Adrenal gland (tissue), 12 donors: ENCODE measurements around the gene TGFBR3. TPM values are rescaled to one million over a fixed set of nuclear protein-coding genes. Genes with fewer than 3 reads are reported as not detected.

Source experiments
- DNase-seq, 7 donors: peaks; one replicate each; pipeline ENCODE4 v3.0.0-alpha.2; 2019 to 2020
- H3K27ac ChIP-seq, 5 donors: fragments of 200-600 bp; sonication (generic) in 4 of 5; 1 replicate in 3 of 5; 2 replicates in 2 of 5; pipeline versions ENCODE4 v1.5.1 to v1.8.0; 2016 to 2020; ENCODE audit warnings: mild to moderate bottlenecking in 1 of 5
- H3K27me3 ChIP-seq: fragments of 200-600 bp; 2 replicates; pipeline ENCODE4 v1.8.0; 2021
- H3K36me3 ChIP-seq, 2 donors: fragments of 200-600 bp; replicated peaks in 1 of 2; 1 replicate in 1 of 2; 2 replicates in 1 of 2; pipeline versions ENCODE4 v1.5.1 to v1.8.0; 2018 to 2022
- H3K4me1 ChIP-seq, 2 donors: fragments of 200-600 bp; replicated peaks in 1 of 2; 1 replicate in 1 of 2; 2 replicates in 1 of 2; pipeline versions ENCODE4 v1.5.1 to v1.8.0; 2018 to 2021
- H3K4me3 ChIP-seq, 4 donors: fragments of 200-600 bp; sonication (generic) in 3 of 4; one replicate each; pipeline ENCODE4 v1.5.1; 2016 to 2018
- H3K9me3 ChIP-seq, 3 donors: fragments of 200-600 bp; sonication (generic) in 1 of 3; replicated peaks in 1 of 3; 1 replicate in 2 of 3; 2 replicates in 1 of 3; pipeline versions ENCODE4 v1.5.1 to v1.8.0; 2016 to 2021
- POLR2A ChIP-seq, 2 donors: fragments of 450-650 bp; IDR thresholded peaks; one replicate each; pipeline ENCODE4 v1.6.1; 2017; ENCODE audit warnings: antibody characterized with exemption in 2 of 2, mild to moderate bottlenecking in 2 of 2, moderate library complexity in 1 of 2
- WGBS, 4 donors: extraction: QIAGEN DNeasy Blood & Tissue Kit in 2 of 4; methylation state at CpG; one replicate each; pipeline versions ENCODE4 v1.1.5 to v1.1.7; 2013 to 2017; 5-methylcytosine and 5-hydroxymethylcytosine counted together
- intact Hi-C, 2 donors: fragments of 100-400 bp; cut with DNase I; formaldehyde crosslinking; loops; one replicate each; pipeline versions ENCODE4 v1.14.1 to v1.15.0; 2022 to 2023
- polyA plus RNA-seq, 3 donors: library from polyadenylated mRNA; stranded (reverse); fragments of 200-250 nt in 2 of 3; fragments of 350-450 nt in 1 of 3; fragmentation: Illumina TruSeq in 1 of 3; extraction: RNeasy Lipid Tissue Mini Kit (QIAGEN cat#74804) in 1 of 3; gene quantifications; one replicate each; pipeline ENCODE4 v1.2.3, GENCODE V29; 2013 to 2014
- total RNA-seq, 9 donors: library from RNA; depleted of rRNA in 4 of 9; stranded (reverse); fragments of >200 nt in 4 of 9; fragments of 120-200 nt in 1 of 9; fragmentation: NEBNext Ultra II Directional in 1 of 9; extraction: Animal tissue kit (Norgen Biotek cat#: 25700) in 1 of 9; gene quantifications; one replicate each; pipeline versions ENCODE4 v1.1.0 to v1.2.4, GENCODE V29; 2013 to 2023
- TF ChIP-seq, protein P1 (sequence below), 6 experiments: fragments of 450-650 bp in 4 of 6; fragments of 200-600 bp in 2 of 6; sonication (generic) in 1 of 6; IDR thresholded peaks; 1 replicate in 5 of 6; 2 replicates in 1 of 6; pipeline versions ENCODE4 v1.5.1 to v1.8.0; 2016 to 2021; ENCODE audit warnings: antibody characterized with exemption in 6 of 6, mild to moderate bottlenecking in 2 of 6, moderate library complexity in 1 of 6
- donor health status: healthy with polysubstance abuse.
- donor health status: Bipolar disorder and iron deficiency.
- donor health status: DM: yes; HTN: yes; CAD: no.
- donor health status: DM: no; HTN: no; CAD: no.
- donor health status: DM: no; HTN: no; CAD: no.
- donor health status: DM: yes; HTN: yes; CAD: no.

The TGFBR3 gene
- total and polyA plus RNA-seq, 12 donors, result 13.9 to 340 (median 148) TPM

DNA sequence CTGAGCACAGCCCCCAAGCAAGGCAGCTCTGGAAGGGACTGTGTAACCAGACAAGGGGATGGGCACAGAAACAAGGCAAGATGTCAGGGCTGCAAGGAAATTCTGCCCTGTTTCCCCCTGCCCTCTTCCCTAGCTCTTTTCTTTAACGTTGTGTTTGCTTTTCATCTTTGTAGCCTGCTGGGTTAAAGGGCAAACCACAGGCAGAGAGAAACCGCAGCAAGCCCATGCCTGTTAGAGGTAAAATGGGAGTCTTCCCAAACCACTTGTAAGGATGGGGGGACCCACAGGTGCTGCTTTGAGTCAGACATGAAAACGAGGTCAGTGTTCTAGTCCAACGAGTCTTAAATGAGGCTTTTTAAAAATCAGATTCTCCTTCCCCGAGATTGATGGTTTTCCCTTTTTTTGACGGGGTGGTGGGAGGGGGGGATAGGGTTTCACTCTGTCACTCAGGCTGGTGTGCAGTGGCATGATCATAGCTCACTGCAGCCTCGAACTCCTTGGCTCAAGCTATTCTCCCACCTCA is 13.3 kb downstream of the TGFBR3 start:
- H3K27me3 ChIP-seq, result no peaks in the 10 kb centered on the region
- H3K4me1 ChIP-seq, result peaks cover 27 to 75% of the 10 kb centered on the region in 2 donors
- DNase-seq, result no peak
- H3K36me3 ChIP-seq, result no peaks in the 10 kb centered on the region
- TF ChIP-seq, protein P1, sequence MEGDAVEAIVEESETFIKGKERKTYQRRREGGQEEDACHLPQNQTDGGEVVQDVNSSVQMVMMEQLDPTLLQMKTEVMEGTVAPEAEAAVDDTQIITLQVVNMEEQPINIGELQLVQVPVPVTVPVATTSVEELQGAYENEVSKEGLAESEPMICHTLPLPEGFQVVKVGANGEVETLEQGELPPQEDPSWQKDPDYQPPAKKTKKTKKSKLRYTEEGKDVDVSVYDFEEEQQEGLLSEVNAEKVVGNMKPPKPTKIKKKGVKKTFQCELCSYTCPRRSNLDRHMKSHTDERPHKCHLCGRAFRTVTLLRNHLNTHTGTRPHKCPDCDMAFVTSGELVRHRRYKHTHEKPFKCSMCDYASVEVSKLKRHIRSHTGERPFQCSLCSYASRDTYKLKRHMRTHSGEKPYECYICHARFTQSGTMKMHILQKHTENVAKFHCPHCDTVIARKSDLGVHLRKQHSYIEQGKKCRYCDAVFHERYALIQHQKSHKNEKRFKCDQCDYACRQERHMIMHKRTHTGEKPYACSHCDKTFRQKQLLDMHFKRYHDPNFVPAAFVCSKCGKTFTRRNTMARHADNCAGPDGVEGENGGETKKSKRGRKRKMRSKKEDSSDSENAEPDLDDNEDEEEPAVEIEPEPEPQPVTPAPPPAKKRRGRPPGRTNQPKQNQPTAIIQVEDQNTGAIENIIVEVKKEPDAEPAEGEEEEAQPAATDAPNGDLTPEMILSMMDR (IDR thresholded peaks at IDR 0.05), result no peak
- H3K27ac ChIP-seq, result peak overlapping the region in 3 of 5 donors; percentile 11 to 57 (median 56)
- WGBS, 4 donors, result 27 to 39% (median 34%) methylated on average over 7 of the region's 7 CpGs
- no peaks in the 10 kb centered on the region for H3K9me3 ChIP-seq
- H3K4me3 ChIP-seq, result no peak overlapping the region
- intact Hi-C loops, result no loop called here

DNA sequence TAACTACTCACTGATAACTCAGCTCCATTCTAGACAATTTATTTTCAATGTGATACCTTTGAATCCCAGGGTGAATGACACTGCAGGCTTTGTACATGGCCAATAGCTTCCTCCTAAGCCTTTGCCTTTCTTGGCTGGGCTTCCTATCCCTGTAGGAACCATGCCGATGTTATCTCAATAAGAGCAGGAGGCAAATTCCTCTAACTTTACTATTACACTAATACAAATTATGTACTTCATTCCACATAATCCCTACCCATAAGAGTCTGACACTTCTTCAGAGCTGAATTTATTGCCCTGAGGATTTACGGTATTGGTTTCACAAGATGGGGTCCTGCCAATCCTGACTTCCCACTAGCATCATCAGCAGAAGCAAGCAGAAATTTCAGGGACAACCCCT is 14.0 kb downstream of the TGFBR3 start:
- WGBS, 4 donors, result 23 to 36% (median 28%) methylated on average over 2 of the region's 2 CpGs
- Histone ChIP-seq H3K4me3 (no peak overlapping the region), H3K36me3 (no peaks in the 10 kb centered on the region), H3K27ac (peak overlapping the region in 3 of 5 donors; percentile 11 to 57 (median 56)), H3K4me1 (peaks cover 21 to 75% of the 10 kb centered on the region in 2 donors), H3K9me3 (no peaks in the 10 kb centered on the region), H3K27me3 (no peaks in the 10 kb centered on the region)
- TF ChIP-seq POLR2A (IDR thresholded peaks at IDR 0.05), result no peak
- TF ChIP-seq, protein P1 (IDR thresholded peaks at IDR 0.05), result no peak
- DNase-seq, result no peak
- intact Hi-C loops, result no loop called here

DNA sequence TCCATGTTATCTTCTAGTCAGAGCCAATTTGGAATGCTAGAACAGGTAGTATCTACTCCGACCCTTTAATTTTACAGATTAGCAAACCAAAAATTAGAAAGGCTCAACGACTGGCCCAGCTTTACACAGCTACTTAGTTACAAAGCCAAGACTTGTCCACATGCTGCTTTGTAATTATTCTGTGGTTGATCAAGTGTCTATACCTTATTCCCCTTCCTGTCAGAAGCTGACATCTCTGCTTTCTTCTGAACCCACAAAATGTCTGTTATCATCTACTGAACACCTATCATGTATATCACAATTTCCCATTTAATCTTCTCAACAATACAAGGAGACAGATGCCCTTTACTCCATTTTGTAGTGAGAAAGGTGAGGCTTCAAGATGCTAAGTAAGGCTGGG is 15.6 kb downstream of the TGFBR3 start:
- Histone ChIP-seq H3K9me3 (no peaks in the 10 kb centered on the region), H3K36me3 (no peaks in the 10 kb centered on the region), H3K27me3 (no peaks in the 10 kb centered on the region), H3K4me3 (no peak overlapping the region), H3K4me1 (peaks cover 11 to 71% of the 10 kb centered on the region in 2 donors), H3K27ac (no peak overlapping the region)
- no peak for DNase-seq
- intact Hi-C loops, result no loop called here
- 72 to 86% (median 82%) methylated on average over 2 of the region's 2 CpGs for WGBS, 4 donors
- TF ChIP-seq, protein P1 (IDR thresholded peaks at IDR 0.05), result no peak
- no peak for TF ChIP-seq POLR2A (IDR thresholded peaks at IDR 0.05)

DNA sequence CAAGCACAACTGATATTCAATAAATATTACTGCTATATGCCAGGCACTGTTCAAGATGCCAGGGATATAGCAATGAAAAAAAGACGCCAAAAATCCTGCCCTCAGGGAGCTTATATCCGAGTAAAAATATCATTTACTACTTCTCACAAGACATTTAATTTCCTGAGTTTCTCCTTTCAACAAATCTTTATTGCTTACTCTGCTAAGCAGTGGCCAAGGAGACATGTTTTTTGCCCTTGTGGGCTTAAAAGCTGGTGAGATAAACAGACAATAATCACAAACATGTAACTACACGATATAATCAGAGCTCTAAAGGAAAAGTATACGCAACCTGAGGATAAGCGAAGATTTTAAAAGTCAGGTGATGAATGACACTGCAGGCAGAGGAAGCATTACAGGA is 19.5 kb downstream of the TGFBR3 start:
- no peaks in the 10 kb centered on the region for H3K9me3 ChIP-seq
- TF ChIP-seq POLR2A (IDR thresholded peaks at IDR 0.05), result no peak
- TF ChIP-seq, protein P1 (IDR thresholded peaks at IDR 0.05), result no peak
- 69 to 76% (median 70%) methylated on average over 5 of the region's 5 CpGs for WGBS, 4 donors
- no peak overlapping the region for H3K4me3 ChIP-seq
- no peak for DNase-seq
- no peaks in the 10 kb centered on the region for H3K27me3 ChIP-seq
- no peaks in the 10 kb centered on the region for H3K36me3 ChIP-seq
- intact Hi-C loops, result no loop called here
- peaks cover 9 to 75% of the 10 kb centered on the region in 2 donors for H3K4me1 ChIP-seq
- H3K27ac ChIP-seq, result peak overlapping the region in 1 of 5 donors; percentile 54
